Upper lobe of right lung (tissue), 1 donor: ENCODE results near the gene KMT5C. TPM values are rescaled to one million over a fixed set of nuclear protein-coding genes. Genes with fewer than 3 reads are reported as not detected.

Experiments used
- ATAC-seq: fragments of 200-7000 bp; cut with Tn5 transposase; one replicate; pipeline ENCODE4 v1.9.1; 2020; ENCODE audit warnings: mild to moderate bottlenecking, moderate library complexity
- DNase-seq: peaks from one replicate; pipeline ENCODE4 v3.0.0-alpha.2; 2020
- H3K27ac ChIP-seq: fragments of 200-600 bp; one replicate; pipeline ENCODE4 v1.8.0; 2022
- H3K27me3 ChIP-seq: fragments of 200-600 bp; one replicate; pipeline ENCODE4 v1.8.0; 2022; ENCODE audit warnings: mild to moderate bottlenecking
- H3K36me3 ChIP-seq: fragments of 200-600 bp; one replicate; pipeline ENCODE4 v1.8.0; 2022
- H3K4me1 ChIP-seq: fragments of 200-600 bp; one replicate; pipeline ENCODE4 v1.8.0; 2022
- H3K4me3 ChIP-seq: fragments of 200-600 bp; one replicate; pipeline ENCODE4 v1.8.0; 2022; ENCODE audit warnings: mild to moderate bottlenecking
- H3K9me3 ChIP-seq: fragments of 200-600 bp; one replicate; pipeline ENCODE4 v1.8.0; 2022
- CTCF ChIP-seq: fragments of 200-600 bp; IDR thresholded peaks from one replicate; pipeline ENCODE4 v1.8.0; 2022; ENCODE audit warnings: antibody characterized with exemption
- intact Hi-C: fragments of 100-400 bp; cut with DNase I; formaldehyde crosslinking; loops from one replicate; pipeline ENCODE4 v1.11.0; 2022
- long read RNA-seq: library from polyadenylated mRNA; unstranded; transcript quantifications from one replicate; pipeline ENCODE4 v2.0.0, GENCODE V29; 2021
- total RNA-seq: library from RNA; stranded (reverse); fragmentation: NEBNext Ultra II Directional; extraction: Animal tissue kit (Norgen Biotek cat#: 25700); gene quantifications from one replicate; pipeline ENCODE4 v1.2.1, GENCODE V29; 2021
- donor health status: DM: no; HTN: yes; CAD: no; lungs with severe emphysema.

KMT5C gene
- total RNA-seq = 11.7 TPM
- long read RNA-seq, partial matches to known transcripts = 0 of 4 reads
- long read RNA-seq, other reads (novel, unspliced or antisense) = 3 of 4 reads

GRCh38 chr19:55339105-55339888, at the start of gene KMT5C:
Gene KMT5C, plus strand, starts transcription at chr19:55339876. Its CDS starts 2,061 bp downstream, at chr19:55341937.
- H3K4me3 ChIP-seq = peak within 1 kb of the TSS; percentile 67
- TF ChIP-seq CTCF = peak; percentile 47
- no peaks in the 10 kb centered on the region for H3K27me3 ChIP-seq
- H3K36me3 ChIP-seq = peaks cover 6% of the 10 kb centered on the region
- H3K9me3 ChIP-seq = no peaks in the 10 kb centered on the region
- ATAC-seq (peak; percentile 92), DNase-seq (peak; percentile 100)
- peak within 1 kb of the TSS; percentile 90 for H3K27ac ChIP-seq
- intact Hi-C loops = no loop called here
- H3K4me1 ChIP-seq = peaks cover 9% of the 10 kb centered on the region

DNA sequence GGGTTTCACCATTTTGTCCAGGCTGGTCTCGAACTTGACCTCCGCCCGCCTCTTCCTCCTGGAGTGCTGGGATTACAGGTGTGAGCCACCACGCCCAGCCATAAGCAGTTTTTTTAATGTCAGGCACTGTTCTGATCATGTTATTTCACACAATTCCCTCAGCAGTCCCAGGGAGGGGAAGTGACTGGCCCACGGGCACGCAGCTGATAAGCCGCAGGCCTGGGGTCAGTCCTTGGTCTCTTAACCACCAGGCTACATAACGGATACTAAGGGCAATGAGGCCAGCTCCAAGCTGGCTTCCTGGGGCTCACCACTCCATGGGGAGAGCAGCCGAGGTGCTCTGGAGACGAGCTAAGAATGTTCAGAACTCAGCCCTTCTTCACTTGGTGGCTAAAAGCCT, 42.4 kb upstream of the KMT5C start:
- Histone ChIP-seq H3K27ac (no peak overlapping the region), H3K4me3 (no peak overlapping the region), H3K36me3 (no peaks in the 10 kb centered on the region), H3K9me3 (no peaks in the 10 kb centered on the region), H3K4me1 (peaks cover 7% of the 10 kb centered on the region), H3K27me3 (no peaks in the 10 kb centered on the region)
- no peak for DNase-seq
- intact Hi-C loops = no loop called here
- no peak for ATAC-seq
- TF ChIP-seq CTCF = no peak

GRCh38 chr19:55299991-55300390, 39.7 kb upstream of the KMT5C start:
- Histone ChIP-seq H3K36me3 (no peaks in the 10 kb centered on the region), H3K4me3 (no peak overlapping the region), H3K27ac (no peak overlapping the region), H3K4me1 (peaks cover 7% of the 10 kb centered on the region), H3K9me3 (no peaks in the 10 kb centered on the region), H3K27me3 (no peaks in the 10 kb centered on the region)
- intact Hi-C loops = no loop called here
- no peak for DNase-seq
- no peak for TF ChIP-seq CTCF
- no peak for ATAC-seq

- Histone ChIP-seq H3K4me1 (peaks cover 7% of the 10 kb centered on the region), H3K36me3 (no peaks in the 10 kb centered on the region), H3K27me3 (no peaks in the 10 kb centered on the region), H3K9me3 (no peaks in the 10 kb centered on the region), H3K27ac (no peak overlapping the region), H3K4me3 (no peak overlapping the region)
- intact Hi-C loops = no loop called here
- ATAC-seq (no peak), DNase-seq (no peak)
- TF ChIP-seq CTCF = no peak
Measured at GRCh38 chr19:55300886-55301458, 38.7 kb upstream of the KMT5C start.

DNA sequence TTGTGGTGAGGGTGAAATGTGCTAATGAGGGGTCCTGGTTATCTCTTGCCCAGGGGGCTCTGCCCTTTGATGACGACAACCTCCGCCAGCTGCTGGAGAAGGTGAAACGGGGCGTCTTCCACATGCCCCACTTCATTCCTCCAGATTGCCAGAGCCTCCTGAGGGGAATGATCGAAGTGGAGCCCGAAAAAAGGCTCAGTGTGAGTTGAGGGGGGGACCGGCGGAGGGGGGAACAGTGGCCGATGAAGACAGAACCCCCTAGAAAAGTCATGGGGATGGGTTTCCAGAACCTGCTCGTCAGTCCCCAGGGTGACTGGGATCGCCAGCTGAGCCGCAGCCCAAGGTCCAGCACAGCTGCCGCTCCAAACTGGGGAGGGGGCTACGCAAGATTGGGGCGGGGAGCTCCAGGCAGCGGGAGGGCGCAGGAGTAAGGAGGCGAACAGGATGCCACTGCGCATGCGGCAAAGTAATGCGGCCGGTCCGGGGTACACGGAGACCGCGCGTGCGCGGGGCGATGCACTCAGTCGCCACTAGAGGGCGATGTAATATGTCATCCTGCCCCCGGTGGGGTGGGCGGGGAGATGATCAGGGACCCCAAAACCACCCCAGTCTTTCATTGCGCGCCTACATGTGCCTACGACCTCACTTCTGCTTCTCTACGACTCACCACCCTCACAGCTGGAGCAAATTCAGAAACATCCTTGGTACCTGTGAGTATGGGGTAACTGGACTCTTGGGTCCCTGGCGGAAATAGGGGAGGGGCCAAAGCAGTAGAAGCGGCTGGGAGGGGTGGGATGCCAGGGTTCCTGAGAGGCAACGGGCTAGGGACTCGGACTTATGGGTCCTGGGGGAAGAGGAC, 38.0 kb upstream of the KMT5C start:
- intact Hi-C loops = no loop called here
- peak; percentile 99 for TF ChIP-seq CTCF
- Histone ChIP-seq H3K9me3 (no peaks in the 10 kb centered on the region), H3K36me3 (no peaks in the 10 kb centered on the region), H3K4me3 (peak overlapping the region; percentile 32), H3K4me1 (peaks cover 7% of the 10 kb centered on the region), H3K27ac (no peak overlapping the region), H3K27me3 (no peaks in the 10 kb centered on the region)
- ATAC-seq (peak; percentile 95), DNase-seq (peak; percentile 94)
